Measurements from ENCODE around the gene DENND2A. TPM values are rescaled to one million over a fixed set of nuclear protein-coding genes. Genes with fewer than 3 reads are reported as not detected.

The DENND2A gene
- total RNA-seq, 1 donor from 2014 or later: 32.3 TPM

DNA sequence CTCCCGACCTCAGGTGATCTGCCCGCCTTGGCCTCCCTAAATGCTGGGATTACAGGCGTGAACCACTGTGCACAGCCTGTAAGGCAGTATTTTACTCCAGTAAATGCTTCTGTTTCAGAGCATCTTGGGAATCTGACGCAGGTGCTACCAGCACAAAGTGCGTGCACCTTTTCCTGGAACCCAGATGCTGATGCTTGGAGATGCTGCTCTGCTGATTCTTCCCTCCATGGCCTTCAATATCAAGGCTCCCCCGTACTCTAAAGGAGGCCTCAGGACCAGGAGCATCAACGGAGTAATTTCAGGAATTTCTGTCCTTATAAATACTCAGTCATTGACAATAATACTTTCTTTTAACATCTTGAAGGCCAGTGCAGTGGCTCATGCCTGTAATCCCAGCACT is 23.5 kb downstream of the DENND2A start:
- no peak for DNase-seq (ENCODE audit: low spot score in 2 of 2, unreplicated experiment in 2 of 2)
- no peak for TF ChIP-seq CTCF (IDR thresholded peaks at IDR 0.05; ENCODE audit: unreplicated experiment)
- Mint-ChIP-seq H3K36me3 (no peaks in the 10 kb centered on the region), H3K9me3 (no peaks in the 10 kb centered on the region), H3K27ac (peak overlapping the region; percentile 92), H3K4me3 (no peak overlapping the region), H3K4me1 (peaks cover 20% of the 10 kb centered on the region), H3K27me3 (ENCODE audit: low read depth) (no peaks in the 10 kb centered on the region)

GRCh38 chr7:140616328-140616727 is 24.3 kb downstream of the DENND2A start:
- Mint-ChIP-seq H3K36me3 (no peaks in the 10 kb centered on the region), H3K27ac (no peak overlapping the region), H3K4me1 (peaks cover 15% of the 10 kb centered on the region), H3K27me3 (ENCODE audit: low read depth) (no peaks in the 10 kb centered on the region), H3K4me3 (no peak overlapping the region), H3K9me3 (no peaks in the 10 kb centered on the region)
- no peak for DNase-seq (ENCODE audit: low spot score in 2 of 2, unreplicated experiment in 2 of 2)
- TF ChIP-seq CTCF (IDR thresholded peaks at IDR 0.05; ENCODE audit: unreplicated experiment): no peak

DNA sequence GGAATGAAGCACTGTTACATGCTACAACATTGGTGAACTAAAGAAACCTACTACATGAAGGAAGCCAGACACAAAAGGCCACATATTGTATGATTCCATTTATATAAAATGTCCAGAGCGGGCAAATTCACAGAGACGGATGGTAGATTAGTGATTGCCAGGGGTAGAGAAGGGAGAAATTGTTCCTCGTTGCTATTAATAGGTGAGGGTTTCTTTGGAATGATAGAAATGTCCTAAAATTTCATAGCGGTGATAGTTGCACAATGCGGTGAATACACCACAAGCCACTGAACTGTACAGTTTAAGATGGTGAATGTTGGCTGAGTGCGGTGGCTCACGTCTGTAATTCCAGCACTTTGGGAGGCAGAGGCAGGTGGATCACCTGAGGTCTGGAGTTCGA is 29.0 kb downstream of the DENND2A start:
- peaks cover 9% of the 10 kb centered on the region for H3K4me1 Mint-ChIP-seq
- no peaks in the 10 kb centered on the region for H3K36me3 Mint-ChIP-seq
- H3K4me3 Mint-ChIP-seq: no peak overlapping the region
- no peak for TF ChIP-seq CTCF (IDR thresholded peaks at IDR 0.05; ENCODE audit: unreplicated experiment)
- H3K27me3 Mint-ChIP-seq (ENCODE audit: low read depth): no peaks in the 10 kb centered on the region
- H3K27ac Mint-ChIP-seq: no peak overlapping the region
- no peak for DNase-seq (ENCODE audit: low spot score in 2 of 2, unreplicated experiment in 2 of 2)
- H3K9me3 Mint-ChIP-seq: no peaks in the 10 kb centered on the region

GRCh38 chr7:140610204-140611165 is 30.1 kb downstream of the DENND2A start:
- no peak for TF ChIP-seq CTCF (IDR thresholded peaks at IDR 0.05; ENCODE audit: unreplicated experiment)
- DNase-seq (ENCODE audit: low spot score in 2 of 2, unreplicated experiment in 2 of 2): no peak
- Mint-ChIP-seq H3K4me1 (peaks cover 9% of the 10 kb centered on the region), H3K9me3 (no peaks in the 10 kb centered on the region), H3K27ac (peak overlapping the region; percentile 82), H3K4me3 (no peak overlapping the region), H3K36me3 (no peaks in the 10 kb centered on the region), H3K27me3 (ENCODE audit: low read depth) (no peaks in the 10 kb centered on the region)

DNA sequence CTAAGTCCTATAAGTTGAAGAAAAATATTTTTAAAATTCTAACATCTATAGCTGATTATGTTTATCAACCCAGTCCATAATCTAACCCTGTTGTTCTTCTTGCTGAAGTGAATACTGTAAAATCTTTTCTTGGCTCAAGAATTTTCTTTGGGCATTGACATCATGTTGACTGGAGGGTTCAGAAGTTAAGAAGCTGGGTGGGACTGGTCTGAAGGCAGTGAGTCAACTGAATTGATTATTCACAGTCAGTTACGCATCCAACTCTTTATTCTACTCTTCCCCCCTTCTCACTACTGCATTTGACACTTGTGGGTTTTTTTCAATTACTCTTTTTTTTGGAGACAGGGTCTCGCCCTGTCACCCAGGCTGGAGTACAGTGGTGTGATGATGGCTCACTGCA is 31.0 kb downstream of the DENND2A start:
- H3K4me3 Mint-ChIP-seq: no peak overlapping the region
- H3K27me3 Mint-ChIP-seq (ENCODE audit: low read depth): no peaks in the 10 kb centered on the region
- peaks cover 9% of the 10 kb centered on the region for H3K4me1 Mint-ChIP-seq
- no peak for DNase-seq (ENCODE audit: low spot score in 2 of 2, unreplicated experiment in 2 of 2)
- no peak for TF ChIP-seq CTCF (IDR thresholded peaks at IDR 0.05; ENCODE audit: unreplicated experiment)
- no peak overlapping the region for H3K27ac Mint-ChIP-seq
- H3K9me3 Mint-ChIP-seq: no peaks in the 10 kb centered on the region
- no peaks in the 10 kb centered on the region for H3K36me3 Mint-ChIP-seq

All from mesothelial cell of epicardium (in vitro differentiated cells).